ENCODE data around the gene JUND. TPM values are rescaled to one million over a fixed set of nuclear protein-coding genes. Genes with fewer than 3 reads are reported as not detected.

JUND gene
- total and polyA plus RNA-seq, 2 of the 8 experiments (the other 6 are each of a cell fraction or from before 2014, with no cell fraction given), result 54.0 to 77.5 TPM

DNA sequence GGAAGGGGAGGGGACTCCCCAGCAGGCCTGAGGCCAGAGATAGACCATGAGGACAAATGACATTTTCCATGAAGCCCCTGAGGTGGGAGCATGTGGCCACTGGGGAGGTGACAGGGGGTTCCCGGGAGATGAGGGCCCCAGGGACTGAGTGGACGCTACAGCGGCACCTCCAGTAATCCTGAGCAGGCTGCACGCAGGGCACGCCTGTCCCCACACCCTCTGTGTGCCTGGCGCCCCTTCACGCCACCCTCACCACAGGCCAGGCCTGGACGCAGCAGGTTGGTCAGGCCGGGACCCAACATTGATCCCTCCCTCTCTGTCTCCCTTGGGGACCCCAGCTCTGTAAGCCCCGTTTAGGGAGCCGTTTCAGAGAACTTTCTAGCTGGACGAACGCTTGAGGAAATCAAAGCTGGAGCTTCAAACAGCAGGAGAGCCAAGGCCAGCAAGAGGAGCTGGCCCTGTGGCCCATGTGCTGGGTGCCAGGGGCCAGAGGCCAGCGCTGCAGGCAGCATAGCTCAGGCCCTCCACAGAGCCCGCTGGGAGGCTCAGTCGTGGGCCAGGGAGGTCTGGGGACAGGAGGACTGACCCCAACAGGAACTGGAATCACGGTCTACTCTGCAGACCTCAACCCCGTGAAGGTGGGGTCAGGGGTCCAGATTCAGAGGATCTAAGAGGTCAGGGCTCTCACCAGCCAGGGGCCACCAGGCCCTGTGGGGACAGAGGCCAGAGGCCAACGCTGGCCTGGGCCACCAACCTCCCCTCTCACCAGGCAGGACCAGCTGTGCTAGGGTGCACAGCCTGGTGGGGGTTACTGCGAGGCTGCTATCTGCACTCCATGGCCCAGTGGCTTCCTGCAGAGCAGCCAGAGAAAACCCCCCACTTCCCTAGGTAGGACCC is 26.9 kb upstream of the JUND start (continued):
- TF ChIP-seq BACH1 (IDR thresholded peaks at IDR 0.05; ENCODE audit: low read length), result no peak

All from H1 (cell line).